ENCODE data around the gene METTL21C.

METTL21C gene

GRCh38 chr13:102670130-102670529 lies 24.7 kb downstream of the METTL21C start:
- peaks cover 88% of the 10 kb centered on the region for H3K36me3 ChIP-seq (ENCODE audit: insufficient read depth, low read length)
- TF ChIP-seq EZH2 (IDR thresholded peaks at IDR 0.05) = no peak
- TF ChIP-seq POLR2AphosphoS5 (IDR thresholded peaks at IDR 0.05; ENCODE audit: borderline replicate concordance, low read depth, low read length) = no peak
- no peak for TF ChIP-seq FOXP2 (optimal IDR thresholded peaks at IDR 0.05; ENCODE audit: control extremely low read depth, extremely low read length, insufficient read depth)
- peaks cover 5% of the 10 kb centered on the region; the same call in 1 of the 2 replicates for H3K9me3 ChIP-seq (ENCODE audit: low read depth, low read length)
- DNase-seq (ENCODE audit: low read depth, low spot score) = no peak
- H3K9ac ChIP-seq (ENCODE audit: insufficient read length) = no peak overlapping the region
- H3K4me3 ChIP-seq = no peak overlapping the region
- no peak overlapping the region for H3K27ac ChIP-seq

GRCh38 chr13:102667911-102668310 lies 26.9 kb downstream of the METTL21C start:
- H3K9ac ChIP-seq (ENCODE audit: insufficient read length) = no peak overlapping the region
- H3K9me3 ChIP-seq (ENCODE audit: low read depth, low read length) = peaks cover 5% of the 10 kb centered on the region; the same call in 1 of the 2 replicates
- H3K4me3 ChIP-seq = no peak overlapping the region
- no peak overlapping the region for H3K27ac ChIP-seq
- H3K36me3 ChIP-seq (ENCODE audit: insufficient read depth, low read length) = peaks cover 85% of the 10 kb centered on the region
- DNase-seq (ENCODE audit: low read depth, low spot score) = no peak
- TF ChIP-seq EZH2 (IDR thresholded peaks at IDR 0.05) (no peak), FOXP2 (optimal IDR thresholded peaks at IDR 0.05; ENCODE audit: control extremely low read depth, extremely low read length, insufficient read depth) (no peak), POLR2AphosphoS5 (IDR thresholded peaks at IDR 0.05; ENCODE audit: borderline replicate concordance, low read depth, low read length) (no peak)

- TF ChIP-seq EZH2 (IDR thresholded peaks at IDR 0.05) (no peak), FOXP2 (optimal IDR thresholded peaks at IDR 0.05; ENCODE audit: control extremely low read depth, extremely low read length, insufficient read depth) (no peak), POLR2AphosphoS5 (IDR thresholded peaks at IDR 0.05; ENCODE audit: borderline replicate concordance, low read depth, low read length) (no peak)
- DNase-seq (ENCODE audit: low read depth, low spot score) = no peak
- Histone ChIP-seq H3K9me3 (ENCODE audit: low read depth, low read length) (peaks cover 5% of the 10 kb centered on the region; the same call in 1 of the 2 replicates), H3K4me3 (no peak overlapping the region), H3K36me3 (ENCODE audit: insufficient read depth, low read length) (peaks cover 79% of the 10 kb centered on the region), H3K9ac (ENCODE audit: insufficient read length) (no peak overlapping the region), H3K27ac (no peak overlapping the region)
These were observed 27.8 kb downstream of the METTL21C start for GRCh38 chr13:102667023-102667422.

GRCh38 chr13:102659168-102659713 lies 35.6 kb downstream of the METTL21C start:
- no peak for TF ChIP-seq EZH2 (IDR thresholded peaks at IDR 0.05)
- no peak for TF ChIP-seq FOXP2 (optimal IDR thresholded peaks at IDR 0.05; ENCODE audit: control extremely low read depth, extremely low read length, insufficient read depth)
- TF ChIP-seq POLR2AphosphoS5 (IDR thresholded peaks at IDR 0.05; ENCODE audit: borderline replicate concordance, low read depth, low read length) = no peak
- H3K9ac ChIP-seq (ENCODE audit: insufficient read length) = no peak overlapping the region
- H3K36me3 ChIP-seq (ENCODE audit: insufficient read depth, low read length) = peaks cover 82% of the 10 kb centered on the region
- H3K9me3 ChIP-seq (ENCODE audit: low read depth, low read length) = peaks cover 15% of the 10 kb centered on the region
- H3K27ac ChIP-seq = no peak overlapping the region
- DNase-seq (ENCODE audit: low read depth, low spot score) = no peak
- no peak overlapping the region for H3K4me3 ChIP-seq

GRCh38 chr13:102658660-102659059 lies 36.2 kb downstream of the METTL21C start:
- Histone ChIP-seq H3K9me3 (ENCODE audit: low read depth, low read length) (peaks cover 15% of the 10 kb centered on the region), H3K27ac (no peak overlapping the region), H3K9ac (ENCODE audit: insufficient read length) (no peak overlapping the region), H3K4me3 (no peak overlapping the region), H3K36me3 (ENCODE audit: insufficient read depth, low read length) (peaks cover 79% of the 10 kb centered on the region)
- TF ChIP-seq EZH2 (IDR thresholded peaks at IDR 0.05) (no peak), POLR2AphosphoS5 (IDR thresholded peaks at IDR 0.05; ENCODE audit: borderline replicate concordance, low read depth, low read length) (no peak), FOXP2 (optimal IDR thresholded peaks at IDR 0.05; ENCODE audit: control extremely low read depth, extremely low read length, insufficient read depth) (no peak)
- no peak for DNase-seq (ENCODE audit: low read depth, low spot score)

GRCh38 chr13:102657630-102658029 lies 37.2 kb downstream of the METTL21C start:
- no peak overlapping the region for H3K4me3 ChIP-seq
- H3K9me3 ChIP-seq (ENCODE audit: low read depth, low read length) = peaks cover 15% of the 10 kb centered on the region
- H3K9ac ChIP-seq (ENCODE audit: insufficient read length) = no peak overlapping the region
- H3K36me3 ChIP-seq (ENCODE audit: insufficient read depth, low read length) = peaks cover 88% of the 10 kb centered on the region
- DNase-seq (ENCODE audit: low read depth, low spot score) = no peak
- TF ChIP-seq FOXP2 (optimal IDR thresholded peaks at IDR 0.05; ENCODE audit: control extremely low read depth, extremely low read length, insufficient read depth) (no peak), EZH2 (IDR thresholded peaks at IDR 0.05) (no peak), POLR2AphosphoS5 (IDR thresholded peaks at IDR 0.05; ENCODE audit: borderline replicate concordance, low read depth, low read length) (no peak)
- no peak overlapping the region for H3K27ac ChIP-seq

GRCh38 chr13:102654756-102655155 lies 40.1 kb downstream of the METTL21C start:
- DNase-seq (ENCODE audit: low read depth, low spot score) = no peak
- peaks cover 76% of the 10 kb centered on the region for H3K36me3 ChIP-seq (ENCODE audit: insufficient read depth, low read length)

GRCh38 chr13:102651892-102652291 lies 43.0 kb downstream of the METTL21C start:
- no peaks in the 10 kb centered on the region for H3K9me3 ChIP-seq (ENCODE audit: low read depth, low read length)
- TF ChIP-seq FOXP2 (optimal IDR thresholded peaks at IDR 0.05; ENCODE audit: control extremely low read depth, extremely low read length, insufficient read depth) (no peak), EZH2 (IDR thresholded peaks at IDR 0.05) (no peak), POLR2AphosphoS5 (IDR thresholded peaks at IDR 0.05; ENCODE audit: borderline replicate concordance, low read depth, low read length) (no peak)
- no peak for DNase-seq (ENCODE audit: low read depth, low spot score)
- H3K36me3 ChIP-seq (ENCODE audit: insufficient read depth, low read length) = peaks cover 78% of the 10 kb centered on the region
- no peak overlapping the region for H3K9ac ChIP-seq (ENCODE audit: insufficient read length)
- no peak overlapping the region for H3K4me3 ChIP-seq
- H3K27ac ChIP-seq = no peak overlapping the region

More at GRCh38 chr13:102654756-102655155, 40.1 kb downstream of the METTL21C start:
- Histone ChIP-seq H3K4me3 (no peak overlapping the region), H3K27ac (no peak overlapping the region), H3K9me3 (ENCODE audit: low read depth, low read length) (peaks cover 15% of the 10 kb centered on the region), H3K9ac (ENCODE audit: insufficient read length) (no peak overlapping the region)
- TF ChIP-seq FOXP2 (optimal IDR thresholded peaks at IDR 0.05; ENCODE audit: control extremely low read depth, extremely low read length, insufficient read depth) (no peak), POLR2AphosphoS5 (IDR thresholded peaks at IDR 0.05; ENCODE audit: borderline replicate concordance, low read depth, low read length) (no peak), EZH2 (IDR thresholded peaks at IDR 0.05) (no peak)

- no peaks in the 10 kb centered on the region for H3K9me3 ChIP-seq (ENCODE audit: low read depth, low read length)
- H3K36me3 ChIP-seq (ENCODE audit: insufficient read depth, low read length) = peaks cover 76% of the 10 kb centered on the region
- no peak overlapping the region for H3K9ac ChIP-seq (ENCODE audit: insufficient read length)
- TF ChIP-seq POLR2AphosphoS5 (IDR thresholded peaks at IDR 0.05; ENCODE audit: borderline replicate concordance, low read depth, low read length) = no peak
- TF ChIP-seq FOXP2 (optimal IDR thresholded peaks at IDR 0.05; ENCODE audit: control extremely low read depth, extremely low read length, insufficient read depth) = no peak
- TF ChIP-seq EZH2 (IDR thresholded peaks at IDR 0.05) = no peak
- H3K27ac ChIP-seq = no peak overlapping the region
- no peak overlapping the region for H3K4me3 ChIP-seq
- DNase-seq (ENCODE audit: low read depth, low spot score) = no peak
These were observed 43.5 kb downstream of the METTL21C start for GRCh38 chr13:102651392-102651791.

Measured in SK-N-MC (cell line).